Nephron progenitor cell (in vitro differentiated cells): Measurements from ENCODE around the gene SIPA1L3.
"Not testable (repeated sequence)": the region's sequence is repeated elsewhere in the genome, so short reads cannot be mapped to it uniquely, and the experiment has no call there.

Source experiments
- DNase-seq: peaks from one replicate; pipeline ENCODE4 v3.0.0; 2021
- H3K27ac Mint-ChIP-seq: 2 replicates; pipeline ENCODE4 v1.8.0; 2021; ENCODE audit warnings: mild to moderate bottlenecking, moderate library complexity, mixed read lengths
- H3K27me3 Mint-ChIP-seq: 2 replicates; pipeline ENCODE4 v1.8.0; 2021; ENCODE audit warnings: mild to moderate bottlenecking, low read depth, mixed read lengths; ENCODE audit not compliant: poor library complexity
- H3K36me3 Mint-ChIP-seq: 2 replicates; pipeline ENCODE4 v1.8.0; 2021; ENCODE audit warnings: low read depth, mixed read lengths
- H3K4me1 Mint-ChIP-seq: 2 replicates; pipeline ENCODE4 v1.8.0; 2021; ENCODE audit warnings: mixed read lengths
- H3K4me3 Mint-ChIP-seq: 2 replicates; pipeline ENCODE4 v1.8.0; 2021; ENCODE audit warnings: mild to moderate bottlenecking, moderate library complexity, mixed read lengths
- H3K9me3 Mint-ChIP-seq: 2 replicates; pipeline ENCODE4 v1.8.0; 2021; ENCODE audit warnings: mild to moderate bottlenecking, moderate library complexity, mixed read lengths
- CTCF ChIP-seq: fragments of 200-600 bp; sonication (generic); IDR thresholded peaks from 2 replicates; pipeline ENCODE4 v1.5.0; 2021; ENCODE audit warnings: antibody characterized with exemption

SIPA1L3 gene

GRCh38 chr19:38063928-38064327, 156.9 kb downstream of the SIPA1L3 start:
- H3K27ac Mint-ChIP-seq, result peak overlapping the region; percentile 95
- H3K4me1 Mint-ChIP-seq, result peaks cover 33% of the 10 kb centered on the region
- TF ChIP-seq CTCF, result no peak
- no peaks in the 10 kb centered on the region for H3K9me3 Mint-ChIP-seq
- no peak for DNase-seq
- H3K27me3 Mint-ChIP-seq, result peaks cover 7% of the 10 kb centered on the region
- no peak overlapping the region for H3K4me3 Mint-ChIP-seq
- no peaks in the 10 kb centered on the region for H3K36me3 Mint-ChIP-seq

GRCh38 chr19:38064661-38065425, 157.8 kb downstream of the SIPA1L3 start:
- H3K9me3 Mint-ChIP-seq, result no peaks in the 10 kb centered on the region
- no peaks in the 10 kb centered on the region for H3K36me3 Mint-ChIP-seq
- H3K4me1 Mint-ChIP-seq, result peaks cover 33% of the 10 kb centered on the region
- H3K27me3 Mint-ChIP-seq, result peaks cover 7% of the 10 kb centered on the region
- no peak overlapping the region for H3K4me3 Mint-ChIP-seq
- TF ChIP-seq CTCF, result no peak
- H3K27ac Mint-ChIP-seq, result no peak overlapping the region
- DNase-seq, result no peak

GRCh38 chr19:38065775-38066174, 158.8 kb downstream of the SIPA1L3 start:
- peaks cover 39% of the 10 kb centered on the region for H3K4me1 Mint-ChIP-seq
- H3K27ac Mint-ChIP-seq, H3K27me3 Mint-ChIP-seq, DNase-seq, H3K9me3 Mint-ChIP-seq, H3K36me3 Mint-ChIP-seq, H3K4me3 Mint-ChIP-seq: not testable (repeated sequence)

- peaks cover 16% of the 10 kb centered on the region for H3K4me1 Mint-ChIP-seq
- no peak for DNase-seq
- peak overlapping the region; percentile 73 for H3K27ac Mint-ChIP-seq
- H3K4me3 Mint-ChIP-seq, result no peak overlapping the region
- H3K36me3 Mint-ChIP-seq, result peaks cover 11% of the 10 kb centered on the region
- no peaks in the 10 kb centered on the region for H3K9me3 Mint-ChIP-seq
- TF ChIP-seq CTCF, result no peak
- peaks cover 3% of the 10 kb centered on the region for H3K27me3 Mint-ChIP-seq
These were observed 161.8 kb downstream of the SIPA1L3 start for GRCh38 chr19:38068826-38069225.

GRCh38 chr19:38070573-38070972, 163.6 kb downstream of the SIPA1L3 start:
- no peak for DNase-seq
- TF ChIP-seq CTCF, result no peak
- H3K36me3 Mint-ChIP-seq, result peaks cover 11% of the 10 kb centered on the region
- H3K4me3 Mint-ChIP-seq, result no peak overlapping the region
- no peak overlapping the region for H3K27ac Mint-ChIP-seq
- no peaks in the 10 kb centered on the region for H3K9me3 Mint-ChIP-seq
- H3K4me1 Mint-ChIP-seq, result peaks cover 22% of the 10 kb centered on the region
- H3K27me3 Mint-ChIP-seq, result peaks cover 3% of the 10 kb centered on the region

GRCh38 chr19:38071054-38071453, 164.0 kb downstream of the SIPA1L3 start:
- H3K27ac Mint-ChIP-seq, result not testable (repeated sequence)

GRCh38 chr19:38071647-38072046, 164.6 kb downstream of the SIPA1L3 start:
- no peak overlapping the region for H3K4me3 Mint-ChIP-seq
- H3K36me3 Mint-ChIP-seq, result peaks cover 17% of the 10 kb centered on the region
- peaks cover 6% of the 10 kb centered on the region for H3K9me3 Mint-ChIP-seq
- TF ChIP-seq CTCF, result no peak
- DNase-seq, result no peak
- no peak overlapping the region for H3K27ac Mint-ChIP-seq
- H3K27me3 Mint-ChIP-seq, result peaks cover 3% of the 10 kb centered on the region
- peaks cover 28% of the 10 kb centered on the region for H3K4me1 Mint-ChIP-seq

More at GRCh38 chr19:38071054-38071453, 164.0 kb downstream of the SIPA1L3 start:
- not testable (repeated sequence) for H3K4me3 Mint-ChIP-seq, H3K27me3 Mint-ChIP-seq, H3K9me3 Mint-ChIP-seq, DNase-seq
- peaks cover 11% of the 10 kb centered on the region for H3K36me3 Mint-ChIP-seq
- peaks cover 23% of the 10 kb centered on the region for H3K4me1 Mint-ChIP-seq
